GM21515 (cell line): ENCODE data around the gene CXorf58.

Experiments used
- ATAC-seq: cut with Tn5 transposase; IDR thresholded peaks from one replicate; pipeline ENCODE4 v1.9.1; 2021; ENCODE audit not compliant: unreplicated experiment

CXorf58 gene

GRCh38 chrX:23900220-23900797 is 7.5 kb upstream of the CXorf58 start:
- no peak for ATAC-seq

- ATAC-seq: no peak
Observed at GRCh38 chrX:23901060-23901459, 6.7 kb upstream of the CXorf58 start.

GRCh38 chrX:23901805-23902204 is 6.0 kb upstream of the CXorf58 start:
- ATAC-seq: peak; percentile 68

- no peak for ATAC-seq
Observed at GRCh38 chrX:23902419-23902818, 5.4 kb upstream of the CXorf58 start.

GRCh38 chrX:23904096-23904495 is 3.7 kb upstream of the CXorf58 start:
- no peak for ATAC-seq

- ATAC-seq: peak; percentile 6
Observed at GRCh38 chrX:23907111-23907497, 702 bp upstream of the CXorf58 start.

- ATAC-seq: no peak
Observed at GRCh38 chrX:23908219-23909004, 606 bp downstream of the CXorf58 start.

- no peak for ATAC-seq
Observed at GRCh38 chrX:23911126-23911835, 3.5 kb downstream of the CXorf58 start.

- ATAC-seq: no peak
Observed at GRCh38 chrX:23919148-23919547, 11.3 kb downstream of the CXorf58 start.

- no peak for ATAC-seq
Observed at GRCh38 chrX:23919706-23920320, 12.0 kb downstream of the CXorf58 start.

GRCh38 chrX:23926015-23926414 is 18.2 kb downstream of the CXorf58 start:
- no peak for ATAC-seq

GRCh38 chrX:23930894-23931604 is 23.2 kb downstream of the CXorf58 start:
- no peak for ATAC-seq

GRCh38 chrX:23932046-23932445 is 24.2 kb downstream of the CXorf58 start:
- ATAC-seq: no peak

GRCh38 chrX:23935106-23935505 is 27.3 kb downstream of the CXorf58 start:
- no peak for ATAC-seq

- no peak for ATAC-seq
Observed at GRCh38 chrX:23936180-23936579, 28.4 kb downstream of the CXorf58 start.

GRCh38 chrX:23937100-23937499 is 29.3 kb downstream of the CXorf58 start:
- ATAC-seq: no peak

GRCh38 chrX:23938690-23939089 is 30.9 kb downstream of the CXorf58 start:
- no peak for ATAC-seq

GRCh38 chrX:23939203-23939602 is 31.4 kb downstream of the CXorf58 start:
- no peak for ATAC-seq

GRCh38 chrX:23944234-23944633 is 36.4 kb downstream of the CXorf58 start:
- ATAC-seq: no peak

- no peak for ATAC-seq
Observed at GRCh38 chrX:23945206-23945605, 37.4 kb downstream of the CXorf58 start.

GRCh38 chrX:23952391-23952790 is 44.6 kb downstream of the CXorf58 start:
- no peak for ATAC-seq
